Colonic mucosa (tissue), 4 donors: Measurements from ENCODE around the gene SH3RF1. TPM values are rescaled to one million over a fixed set of nuclear protein-coding genes. Genes with fewer than 3 reads are reported as not detected.

ENCODE experiments used
- DNase-seq: peaks from one replicate; pipeline ENCODE4 v3.0.0-alpha.2; 2020
- H3K27ac ChIP-seq: fragments of 200-600 bp; one replicate; pipeline ENCODE4 v1.8.0; 2021
- H3K27me3 ChIP-seq: fragments of 200-600 bp; one replicate; pipeline ENCODE4 v1.8.0; 2021
- H3K36me3 ChIP-seq: fragments of 200-600 bp; one replicate; pipeline ENCODE4 v1.8.0; 2021
- H3K4me1 ChIP-seq: fragments of 200-600 bp; one replicate; pipeline ENCODE4 v1.8.0; 2021; ENCODE audit warnings: mild to moderate bottlenecking
- H3K4me3 ChIP-seq: fragments of 200-600 bp; one replicate; pipeline ENCODE4 v1.8.0; 2021
- H3K9ac ChIP-seq, 2 donors: one replicate each; pipeline ENCODE4 v1.7.0; 2013; ENCODE audit warnings: control low read depth in 2 of 2, low read depth in 2 of 2, low read length in 2 of 2
- H3K9me3 ChIP-seq: fragments of 200-600 bp; one replicate; pipeline ENCODE4 v1.8.0; 2021
- CTCF ChIP-seq: fragments of 200-600 bp; IDR thresholded peaks from one replicate; pipeline ENCODE4 v1.8.0; 2022; ENCODE audit warnings: antibody characterized with exemption, mild to moderate bottlenecking
- intact Hi-C: fragments of 100-400 bp; cut with DNase I; formaldehyde crosslinking; loops from one replicate; pipeline ENCODE4 v1.14.1; 2022
- total RNA-seq, 2 donors: library from RNA; stranded (reverse); fragmentation: NEBNext Ultra II Directional in 1 of 2; extraction: Animal tissue kit (Norgen Biotek cat#: 25700) in 1 of 2; gene quantifications; one replicate each; pipeline ENCODE4 v1.2.1, GENCODE V29; 2021
- donor health status: healthy.
- donor health status: DM: no; HTN: no; CAD: no.
- donor health status: DM: no; HTN: no; CAD: no.

Gene SH3RF1
- total RNA-seq, 2 donors from 2014 or later, result 50.2 to 77.1 TPM

- intact Hi-C loops, result no loop called here
- no peak overlapping the region for H3K4me3 ChIP-seq
- no peak overlapping the region for H3K27ac ChIP-seq
- DNase-seq, result no peak
- no peaks in the 10 kb centered on the region for H3K27me3 ChIP-seq
- H3K4me1 ChIP-seq, result no peaks in the 10 kb centered on the region
- H3K9ac ChIP-seq, result no peak overlapping the region
- peaks cover 4% of the 10 kb centered on the region for H3K36me3 ChIP-seq
- H3K9me3 ChIP-seq, result no peaks in the 10 kb centered on the region
- no peak for TF ChIP-seq CTCF
Observed at GRCh38 chr4:169109035-169109675, 161.6 kb downstream of the SH3RF1 start.

- H3K9ac ChIP-seq, result no peak overlapping the region
- H3K36me3 ChIP-seq, result peaks cover 4% of the 10 kb centered on the region
- no peak for DNase-seq
- no peaks in the 10 kb centered on the region for H3K27me3 ChIP-seq
- H3K9me3 ChIP-seq, result no peaks in the 10 kb centered on the region
- TF ChIP-seq CTCF, result no peak
- no peaks in the 10 kb centered on the region for H3K4me1 ChIP-seq
- H3K4me3 ChIP-seq, result no peak overlapping the region
- H3K27ac ChIP-seq, result no peak overlapping the region
- intact Hi-C loops, result no loop called here
Observed at GRCh38 chr4:169108303-169108702, 162.5 kb downstream of the SH3RF1 start.

GRCh38 chr4:169107528-169107927 lies 163.2 kb downstream of the SH3RF1 start:
- peaks cover 4% of the 10 kb centered on the region for H3K36me3 ChIP-seq
- no peak for DNase-seq
- H3K9me3 ChIP-seq, result no peaks in the 10 kb centered on the region
- intact Hi-C loops, result no loop called here
- no peaks in the 10 kb centered on the region for H3K4me1 ChIP-seq
- no peak overlapping the region for H3K4me3 ChIP-seq
- no peaks in the 10 kb centered on the region for H3K27me3 ChIP-seq
- H3K9ac ChIP-seq, result no peak overlapping the region
- H3K27ac ChIP-seq, result no peak overlapping the region
- no peak for TF ChIP-seq CTCF

GRCh38 chr4:169106696-169107229 lies 164.0 kb downstream of the SH3RF1 start:
- Histone ChIP-seq H3K9ac (no peak overlapping the region), H3K27ac (no peak overlapping the region), H3K4me1 (no peaks in the 10 kb centered on the region), H3K27me3 (no peaks in the 10 kb centered on the region), H3K4me3 (no peak overlapping the region), H3K9me3 (no peaks in the 10 kb centered on the region), H3K36me3 (no peaks in the 10 kb centered on the region)
- DNase-seq, result no peak
- no peak for TF ChIP-seq CTCF
- intact Hi-C loops, result no loop called here

GRCh38 chr4:169105620-169106019 lies 165.1 kb downstream of the SH3RF1 start:
- H3K27me3 ChIP-seq, result no peaks in the 10 kb centered on the region
- no peaks in the 10 kb centered on the region for H3K36me3 ChIP-seq
- H3K27ac ChIP-seq, result no peak overlapping the region
- H3K4me1 ChIP-seq, result no peaks in the 10 kb centered on the region
- intact Hi-C loops, result no loop called here
- no peak overlapping the region for H3K4me3 ChIP-seq
- H3K9ac ChIP-seq, result no peak overlapping the region
- H3K9me3 ChIP-seq, result no peaks in the 10 kb centered on the region
- no peak for DNase-seq
- TF ChIP-seq CTCF, result no peak
